Body of pancreas (tissue), 4 donors: ENCODE measurements around the gene PACS2.

Experiments used
- CTCF ChIP-seq, 7 experiments: fragments of 450-650 bp in 4 of 7; fragments of 200-600 bp in 3 of 7; sonication (generic) in 3 of 7; IDR thresholded peaks; one replicate each; pipeline ENCODE4 v1.5.1; 2016 to 2019; ENCODE audit warnings: antibody characterized with exemption in 7 of 7
- POLR2A ChIP-seq, 3 donors: fragments of 450-650 bp; IDR thresholded peaks; one replicate each; pipeline ENCODE4 v1.6.1; 2016; ENCODE audit warnings: antibody characterized with exemption in 3 of 3, mild to moderate bottlenecking in 2 of 3

GRCh38 chr14:105416671-105417070, 102.1 kb downstream of the PACS2 start:
- TF ChIP-seq CTCF (IDR thresholded peaks at IDR 0.05) = no peak
- TF ChIP-seq POLR2A (IDR thresholded peaks at IDR 0.05) = no peak
